H4 (cell line): ENCODE measurements around the gene RANGAP1. TPM values are rescaled to one million over a fixed set of nuclear protein-coding genes. Genes with fewer than 3 reads are reported as not detected.
"Not testable (repeated sequence)": the region's sequence is repeated elsewhere in the genome, so short reads cannot be mapped to it uniquely, and the experiment has no call there.

ENCODE experiments used
- DNase-seq: peaks from one replicate; pipeline ENCODE4 v3.0.0-alpha.2; 2015; ENCODE audit warnings: low spot score
- total RNA-seq: library from RNA; depleted of rRNA; stranded (reverse); fragments of >200 nt; shearing (Covaris generic); gene quantifications from 2 replicates; pipeline ENCODE4 v1.2.3, GENCODE V29; 2014

The RANGAP1 gene
- total RNA-seq, 1 experiment from 2014 or later = 44.6 TPM

DNA sequence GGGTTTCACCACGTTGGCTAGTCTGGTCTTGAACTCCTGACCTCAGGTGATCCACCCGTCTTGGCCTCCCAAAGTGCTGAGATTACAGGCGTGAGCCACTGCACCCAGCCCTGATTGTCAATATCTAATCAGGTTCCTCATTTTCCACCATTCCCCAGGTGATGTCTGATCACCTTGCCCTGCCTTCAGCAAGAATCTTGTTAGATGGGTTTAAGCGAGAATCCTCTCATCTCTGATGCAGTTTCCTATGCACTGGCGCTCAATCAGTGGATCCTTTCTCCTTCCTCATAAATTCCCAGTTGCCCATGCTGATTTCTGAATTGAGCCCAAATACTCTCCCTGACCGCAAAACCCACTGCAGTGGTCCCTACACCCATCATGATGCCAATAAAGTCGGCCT, 14.7 kb upstream of the RANGAP1 start:
- DNase-seq = no peak

- DNase-seq = no peak
Observed at GRCh38 chr22:41296826-41297667, 11.1 kb upstream of the RANGAP1 start.

DNA sequence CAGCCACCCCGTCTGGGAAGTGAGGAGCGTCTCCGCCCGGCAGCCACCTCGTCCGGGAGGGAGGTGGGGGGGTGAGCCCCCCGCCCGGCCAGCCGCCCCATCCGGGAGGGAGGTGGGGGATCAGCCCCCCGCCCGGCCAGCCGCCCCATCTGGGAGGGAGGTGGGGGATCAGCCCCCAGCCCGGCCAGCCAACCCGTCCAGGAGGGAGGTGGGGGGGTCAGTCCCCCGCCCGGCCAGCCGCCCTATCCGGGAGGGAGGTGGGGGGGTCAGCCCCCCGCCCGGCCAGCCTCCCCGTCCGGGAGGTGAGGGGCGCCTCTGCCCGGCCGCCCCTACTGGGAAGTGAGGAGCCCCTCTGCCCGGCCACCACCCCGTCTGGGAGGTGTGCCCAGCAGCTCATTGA, 8.8 kb upstream of the RANGAP1 start:
- not testable (repeated sequence) for DNase-seq

GRCh38 chr22:41290262-41291221, 4.6 kb upstream of the RANGAP1 start:
- peak; percentile 39 for DNase-seq

DNA sequence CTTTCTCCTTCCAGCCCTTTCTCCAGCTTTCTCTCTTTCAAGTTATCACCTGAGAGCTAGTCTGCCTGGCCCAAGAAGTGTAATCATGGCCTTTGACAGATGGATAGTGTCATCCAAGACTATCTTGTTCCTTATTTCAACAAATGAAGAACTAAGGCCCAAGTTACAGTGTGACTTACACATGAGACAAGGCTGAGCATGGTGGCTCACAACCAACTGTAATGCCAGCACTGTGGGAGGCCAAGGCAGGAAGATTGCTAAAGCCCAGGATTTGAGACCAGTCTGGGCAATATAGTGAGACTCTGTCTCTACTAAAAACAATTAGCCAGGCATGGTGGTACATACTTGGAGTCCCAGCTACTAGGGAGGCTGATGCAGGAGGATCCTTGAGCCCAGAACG, 3.7 kb upstream of the RANGAP1 start:
- DNase-seq = no peak

DNA sequence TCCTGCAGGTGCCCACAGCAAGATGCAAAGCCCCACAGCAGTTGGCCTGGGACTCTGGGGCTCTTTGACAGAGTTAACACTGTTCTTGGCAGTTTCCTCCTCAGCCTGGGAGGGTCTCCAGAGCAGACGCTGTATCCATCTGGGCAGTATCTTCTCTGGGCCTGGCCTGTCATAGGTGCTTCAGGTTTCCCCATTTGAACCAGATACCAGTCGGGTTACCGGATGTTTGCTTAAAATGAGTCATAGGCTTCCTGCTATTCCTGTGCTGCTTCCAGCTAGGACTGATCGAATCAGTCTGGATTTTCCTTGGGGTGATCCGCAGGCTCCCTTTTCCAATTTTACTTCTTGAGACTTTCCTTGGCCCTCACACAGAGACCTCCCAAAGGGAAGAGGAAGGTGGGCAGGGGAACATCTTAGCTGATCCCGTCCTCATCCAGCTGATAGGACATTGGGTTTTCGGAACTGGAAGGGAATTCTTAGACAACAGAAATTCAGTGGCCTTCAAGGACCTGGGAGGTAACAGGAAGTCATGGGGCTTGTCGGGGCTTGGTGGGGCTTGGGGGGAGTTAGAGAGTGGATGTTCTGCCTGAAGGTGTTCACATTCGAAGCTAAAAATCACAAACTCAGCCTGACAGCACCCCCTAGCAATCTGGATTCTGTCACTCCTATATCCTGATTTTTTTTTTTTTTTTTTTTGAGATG, 2.4 kb upstream of the RANGAP1 start:
- peak; percentile 70 for DNase-seq

DNA sequence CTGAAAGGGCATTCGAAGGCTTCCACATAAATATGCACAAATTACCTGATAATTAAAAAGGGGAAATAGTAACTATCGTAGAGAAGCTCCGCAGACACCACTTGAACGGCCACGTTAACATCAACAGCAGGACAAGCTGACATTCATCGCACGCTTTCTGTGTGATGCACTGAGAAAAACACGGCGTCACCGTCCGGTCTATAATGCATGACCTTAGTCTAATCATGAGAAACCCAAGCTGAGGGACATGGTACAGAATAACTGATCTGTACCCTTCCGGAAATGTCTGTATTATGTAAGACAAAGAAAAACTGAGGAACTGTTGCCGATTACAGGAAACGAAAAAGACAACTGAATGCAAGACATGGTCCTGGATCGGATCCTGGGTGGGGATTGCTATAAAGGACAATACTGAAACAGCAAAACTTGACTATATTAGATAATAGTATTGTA, 678 bp upstream of the RANGAP1 start:
- DNase-seq = no peak

DNA sequence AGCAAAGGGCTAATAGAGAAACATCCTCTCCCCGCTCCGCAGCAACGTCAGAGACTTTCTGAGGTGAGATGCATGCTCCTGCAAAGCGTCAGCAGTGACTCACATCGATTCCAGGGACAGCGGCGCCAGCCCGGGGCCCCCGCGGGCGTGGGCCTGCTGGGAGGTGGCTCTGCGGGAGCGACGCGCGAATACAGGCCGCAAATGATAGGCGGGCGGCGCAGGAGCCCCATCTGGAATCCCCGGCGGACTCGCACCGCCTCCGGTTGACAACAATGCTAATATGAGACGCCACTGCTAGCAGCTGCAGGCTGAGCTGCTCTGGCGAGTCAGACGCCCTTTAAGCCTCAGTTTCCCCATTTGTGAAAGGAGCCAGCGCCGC, 557 bp downstream of the RANGAP1 start:
- DNase-seq = peak; percentile 59

GRCh38 chr22:41284465-41284864, 1.5 kb downstream of the RANGAP1 start:
- no peak for DNase-seq

DNA sequence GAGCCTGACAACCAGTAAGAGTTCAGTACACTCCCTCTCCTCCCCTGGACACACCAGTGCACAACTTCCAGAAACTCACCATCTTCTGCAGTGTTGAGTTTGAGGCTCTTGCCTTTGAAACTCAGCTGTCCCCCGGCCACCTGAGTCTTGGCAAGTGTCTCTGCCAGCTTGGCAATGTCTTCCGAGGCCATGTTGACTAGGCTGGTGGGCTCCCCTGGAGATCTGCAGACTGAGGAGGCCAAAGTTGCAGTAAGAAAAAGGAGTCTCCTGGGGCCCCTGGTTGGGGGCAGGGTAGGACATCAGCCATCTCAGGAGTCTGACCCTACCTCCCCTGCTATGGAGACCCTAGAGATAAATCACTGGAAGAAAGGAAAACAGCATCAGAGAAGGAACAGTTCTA, 5.1 kb downstream of the RANGAP1 start:
- DNase-seq = no peak

DNA sequence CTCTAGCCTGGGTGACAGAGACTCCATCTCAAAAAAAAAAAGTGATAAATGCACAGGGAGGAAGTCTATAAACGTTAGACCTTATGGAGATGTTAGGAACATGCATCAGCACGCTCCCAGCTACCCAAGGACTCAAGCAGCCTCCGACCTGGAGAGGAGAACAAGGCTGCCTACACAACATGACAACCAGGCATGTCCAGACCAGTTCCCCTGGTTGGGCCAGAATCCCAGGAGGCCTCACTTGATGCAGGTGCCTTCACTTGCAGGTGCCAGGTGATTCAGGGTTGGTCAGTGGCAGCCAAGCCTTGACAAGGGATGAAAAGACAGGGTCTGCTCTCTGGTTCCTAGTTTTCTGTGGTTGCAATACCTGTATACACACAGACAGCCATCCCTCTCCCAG, 5.9 kb downstream of the RANGAP1 start:
- no peak for DNase-seq

DNA sequence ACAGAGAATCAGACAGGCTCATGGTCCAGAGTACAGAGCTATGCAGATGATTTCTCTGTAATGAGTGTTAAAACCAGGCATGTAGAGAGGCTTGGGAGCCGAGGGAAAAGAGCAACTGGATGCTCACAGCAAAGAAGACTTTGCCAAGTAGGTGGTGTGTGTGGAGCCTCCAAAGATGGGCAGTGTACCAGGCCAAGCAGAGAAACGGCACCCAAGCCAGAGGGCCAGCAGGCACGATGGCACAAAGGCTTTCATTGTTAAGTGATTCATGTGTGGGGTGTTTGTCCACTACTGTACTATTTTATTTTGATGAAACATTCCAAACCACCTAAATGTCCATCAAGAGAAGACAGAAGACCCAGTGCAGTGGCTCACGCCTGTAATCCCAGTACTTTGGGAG, 11.1 kb downstream of the RANGAP1 start:
- DNase-seq = no peak

GRCh38 chr22:41273128-41273527, 12.9 kb downstream of the RANGAP1 start:
- DNase-seq = no peak

GRCh38 chr22:41271787-41272186, 14.2 kb downstream of the RANGAP1 start:
- DNase-seq = no peak

DNA sequence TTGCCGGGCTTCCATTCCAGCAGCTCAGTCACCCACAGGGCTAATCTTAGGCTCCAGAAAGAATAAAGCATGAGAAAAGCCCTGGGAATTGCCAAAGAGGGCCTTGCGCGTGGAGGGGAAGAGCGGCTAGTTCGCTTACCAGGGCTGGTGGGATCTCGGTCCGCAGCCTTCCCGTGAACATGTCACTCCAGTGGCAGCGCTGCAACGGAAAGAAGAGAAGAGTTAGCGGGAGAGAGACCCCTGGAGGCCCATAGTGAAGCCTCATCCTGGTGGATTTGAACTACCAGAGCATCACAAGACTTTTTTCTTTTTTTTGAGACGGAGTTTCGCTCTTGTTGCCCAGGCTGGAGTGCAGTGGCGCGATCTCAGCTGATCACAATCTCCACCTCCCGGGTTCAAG, 18.0 kb downstream of the RANGAP1 start:
- DNase-seq = no peak

DNA sequence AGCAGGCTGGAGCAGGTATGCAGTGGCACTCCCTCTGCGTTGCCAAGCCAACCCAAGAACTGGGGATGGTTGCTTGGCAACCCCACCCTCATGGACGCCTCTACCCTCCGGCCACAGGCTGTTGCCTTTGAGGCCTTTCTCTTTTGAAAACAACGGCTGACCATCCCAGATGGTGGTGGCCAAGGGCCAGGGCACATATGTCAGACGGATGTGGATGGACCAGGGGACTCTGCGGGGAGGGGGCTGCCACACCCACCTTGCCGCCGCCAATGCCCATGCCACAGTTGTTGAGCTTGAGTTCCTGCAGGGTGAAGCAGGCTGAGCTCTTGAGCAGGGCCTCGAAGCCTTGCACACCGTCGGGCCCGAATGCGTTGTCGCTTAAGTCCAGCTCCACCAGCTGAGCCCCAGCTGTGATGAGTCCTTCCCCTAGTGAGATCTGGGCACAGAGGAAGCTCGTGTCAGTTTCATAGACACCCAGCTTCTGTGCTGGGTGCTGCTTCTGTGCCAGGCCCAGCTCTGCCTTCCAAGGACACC, 21.5 kb downstream of the RANGAP1 start:
- no peak for DNase-seq

DNA sequence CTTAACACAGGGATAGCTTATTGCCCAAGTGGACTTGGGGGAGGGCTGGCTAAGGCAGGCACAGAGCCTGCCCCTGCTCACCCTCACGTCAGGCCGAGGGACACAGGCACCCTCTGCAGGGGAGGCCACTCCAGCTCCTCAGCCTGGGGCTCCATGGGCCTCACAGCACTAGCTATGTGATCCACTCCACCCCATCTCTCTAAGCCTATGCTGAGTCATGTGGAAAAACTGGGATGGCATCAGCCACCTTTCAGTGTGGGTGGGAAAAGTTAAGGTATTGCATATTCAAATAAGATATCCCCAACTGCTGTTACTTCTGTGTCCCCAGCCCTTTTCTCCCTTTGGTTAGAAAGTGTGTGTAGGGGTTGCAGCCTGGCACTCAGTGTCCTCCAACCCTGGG, 22.3 kb downstream of the RANGAP1 start:
- DNase-seq = no peak

GRCh38 chr22:41262250-41262765, 23.7 kb downstream of the RANGAP1 start:
- no peak for DNase-seq

DNA sequence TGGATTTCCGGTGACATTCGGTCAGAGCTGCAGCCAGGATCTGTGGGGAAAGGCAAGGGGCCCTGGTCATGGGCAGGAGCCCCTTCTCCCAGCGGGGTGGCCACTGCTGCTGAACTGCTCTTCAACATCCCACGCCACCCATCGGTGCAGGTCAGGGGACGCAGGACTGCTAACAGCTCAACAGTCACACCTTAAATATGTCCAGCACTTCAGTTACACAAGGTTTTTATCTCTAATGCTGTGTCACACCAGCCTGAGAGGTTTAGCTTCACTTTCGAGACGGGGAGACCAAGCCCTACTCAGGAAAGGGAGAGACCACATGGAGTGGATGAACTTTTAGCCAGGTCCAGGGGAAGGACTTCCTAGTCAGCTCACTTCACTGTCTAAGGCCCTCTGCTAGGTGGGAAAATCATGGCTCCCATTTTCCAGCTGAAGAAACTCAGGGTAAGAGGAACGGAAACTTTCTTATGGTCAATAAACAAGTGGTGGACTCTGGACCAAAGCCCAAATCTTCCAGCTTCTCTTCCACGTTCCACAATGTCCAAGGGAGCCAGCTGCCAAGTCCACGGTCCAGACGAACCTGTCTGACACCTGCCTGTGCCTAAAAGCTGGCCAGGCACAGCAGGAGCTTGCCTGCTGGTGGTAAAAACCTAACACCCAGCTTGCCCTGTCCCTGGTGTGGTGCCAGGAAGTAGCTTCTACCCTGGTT, 24.3 kb downstream of the RANGAP1 start:
- no peak for DNase-seq

- no peak for DNase-seq
Observed at GRCh38 chr22:41260871-41261270, 25.1 kb downstream of the RANGAP1 start.

- DNase-seq = not testable (repeated sequence)
Observed at GRCh38 chr22:41259756-41260155, 26.2 kb downstream of the RANGAP1 start.
